Subcutaneous adipose tissue (tissue), 4 donors: ENCODE data around the gene FRMPD3. TPM values are rescaled to one million over a fixed set of nuclear protein-coding genes. Genes with fewer than 3 reads are reported as not detected.

ENCODE experiments used
- CTCF ChIP-seq: fragments of 450-650 bp; IDR thresholded peaks from one replicate; pipeline ENCODE4 v1.5.1; 2016; ENCODE audit warnings: low read depth, mild to moderate bottlenecking, control low read depth, antibody characterized with exemption, moderate library complexity
- total RNA-seq, 4 donors: library from RNA; depleted of rRNA; stranded (reverse); fragments of >200 nt; gene quantifications; one replicate each; pipeline ENCODE4 v1.1.0, GENCODE V29; 2016

Gene FRMPD3
- total RNA-seq, 4 donors from 2014 or later = not detected

GRCh38 chrX:107480272-107480671 is 30.8 kb downstream of the FRMPD3 start:
- no peak for TF ChIP-seq CTCF

DNA sequence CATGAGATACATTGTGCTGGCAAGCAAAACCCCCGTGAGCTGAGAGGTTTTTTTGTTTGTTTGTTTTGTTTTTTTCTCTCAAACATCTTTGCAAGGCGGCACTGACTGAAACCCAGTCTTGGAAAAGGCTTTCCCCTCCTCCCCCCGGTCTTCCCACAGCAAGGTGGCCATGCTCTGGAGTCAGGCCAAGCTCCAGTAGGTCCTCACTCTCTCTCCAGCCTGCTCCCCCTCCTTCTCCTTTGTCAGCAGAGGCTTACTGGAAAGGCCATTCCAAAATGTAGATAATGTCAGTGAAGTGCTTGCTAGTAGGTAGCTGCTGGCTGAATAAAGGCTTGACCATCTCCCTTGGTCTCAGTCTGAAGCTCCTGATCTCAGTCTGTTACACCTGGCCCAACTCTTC is 32.6 kb downstream of the FRMPD3 start:
- TF ChIP-seq CTCF = no peak

DNA sequence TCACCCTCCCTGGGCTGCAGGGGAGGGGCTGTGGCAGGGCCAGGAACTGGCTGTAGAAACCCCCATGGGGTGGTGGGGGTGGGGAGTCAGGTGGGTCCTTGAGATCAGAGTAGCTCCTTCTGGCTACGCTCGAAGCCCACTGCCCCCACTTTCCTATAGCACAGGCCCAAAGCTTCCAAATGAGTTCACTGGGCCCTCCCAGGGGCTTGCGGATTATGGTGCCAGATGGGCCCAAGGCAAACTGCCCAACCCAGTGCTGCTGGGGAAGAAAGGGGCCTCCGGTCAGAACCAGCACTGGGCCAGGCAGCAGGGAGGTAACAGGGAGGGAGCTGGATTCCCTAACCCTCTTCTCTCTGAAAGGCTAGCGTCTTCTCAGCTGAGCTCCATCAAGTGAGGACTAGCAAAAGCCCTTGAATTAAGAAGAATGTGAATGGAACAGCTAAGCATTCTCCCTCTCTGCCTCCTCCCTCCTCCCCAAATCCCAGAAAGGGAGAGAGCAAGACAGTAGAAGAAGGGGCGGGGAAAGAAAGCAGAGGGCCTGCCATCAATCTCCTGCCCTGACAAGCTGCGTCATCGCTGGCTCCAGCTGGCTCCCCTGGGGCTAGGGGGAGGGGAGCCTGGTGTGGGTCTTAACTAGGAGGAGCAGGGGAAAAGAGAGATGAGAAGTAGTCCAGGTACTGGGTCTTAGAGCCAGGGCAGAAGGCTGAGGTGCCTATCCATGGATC is 34.7 kb downstream of the FRMPD3 start:
- no peak for TF ChIP-seq CTCF

DNA sequence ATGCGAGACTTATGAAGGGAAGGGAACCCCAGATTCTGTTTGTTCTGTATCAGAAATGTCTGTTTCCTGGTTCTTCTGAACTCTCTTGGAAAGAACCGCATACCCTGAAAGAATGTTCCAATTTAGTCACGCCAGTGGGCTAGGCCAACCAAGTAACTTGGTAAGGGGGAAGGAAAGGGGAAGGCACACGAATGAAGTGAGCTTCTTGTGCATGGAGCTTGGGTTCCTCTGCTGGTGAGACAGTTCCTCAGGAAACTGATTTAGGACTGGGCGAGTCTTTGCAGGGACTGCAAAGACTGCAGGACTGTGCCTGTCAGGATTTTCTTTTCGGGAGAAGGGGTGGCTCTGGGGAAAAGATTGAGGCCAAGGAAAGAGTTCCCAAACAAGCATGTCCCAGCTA is 35.6 kb downstream of the FRMPD3 start:
- TF ChIP-seq CTCF = no peak

DNA sequence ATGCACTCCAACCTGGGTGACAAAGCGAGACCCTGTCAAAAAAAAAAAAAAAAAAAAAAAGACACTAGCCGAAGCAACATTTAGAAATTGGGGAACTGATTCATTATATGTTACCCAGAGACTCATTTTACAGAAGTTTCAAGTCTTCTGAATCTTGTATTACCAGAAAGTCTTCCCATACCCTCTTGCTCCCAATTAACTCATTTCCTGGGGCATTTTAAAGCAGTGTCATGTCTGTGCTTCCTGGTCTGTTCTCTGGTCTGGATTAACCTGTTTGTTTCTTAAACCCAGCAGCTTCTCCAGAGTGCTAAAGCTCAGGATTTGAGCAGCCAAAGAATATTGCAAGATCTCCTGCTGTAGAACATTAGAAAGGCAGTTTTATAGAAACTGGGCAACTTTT is 43.7 kb downstream of the FRMPD3 start:
- no peak for TF ChIP-seq CTCF

- TF ChIP-seq CTCF = no peak
These were observed 47.3 kb downstream of the FRMPD3 start for GRCh38 chrX:107496786-107497185.

Other genes with a start within 250 kb of the FRMPD3 start
- not detected for gene NUP62CL, start 243.2 kb upstream of the FRMPD3 start, total RNA-seq
- gene DNAAF6, start 243.0 kb upstream of the FRMPD3 start, total RNA-seq = not detected
- gene PRPS1, start 178.9 kb downstream of the FRMPD3 start, total RNA-seq = 10 to 100 TPM; 15.6 to 35.2 (median 25.9) TPM